HG03460 (cell line): Measurements from ENCODE around the gene FN3K.
"Not testable (repeated sequence)": the region's sequence is repeated elsewhere in the genome, so short reads cannot be mapped to it uniquely, and the experiment has no call there.

Source experiments
- ATAC-seq: cut with Tn5 transposase; IDR thresholded peaks from one replicate; pipeline ENCODE4 v1.9.1; 2021; ENCODE audit not compliant: unreplicated experiment

FN3K gene

GRCh38 chr17:82736511-82737185, 1.2 kb downstream of the FN3K start:
- no peak for ATAC-seq

- ATAC-seq: no peak
These were observed 2.8 kb downstream of the FN3K start for GRCh38 chr17:82737967-82738877.

GRCh38 chr17:82740906-82741759, 5.7 kb downstream of the FN3K start:
- no peak for ATAC-seq

DNA sequence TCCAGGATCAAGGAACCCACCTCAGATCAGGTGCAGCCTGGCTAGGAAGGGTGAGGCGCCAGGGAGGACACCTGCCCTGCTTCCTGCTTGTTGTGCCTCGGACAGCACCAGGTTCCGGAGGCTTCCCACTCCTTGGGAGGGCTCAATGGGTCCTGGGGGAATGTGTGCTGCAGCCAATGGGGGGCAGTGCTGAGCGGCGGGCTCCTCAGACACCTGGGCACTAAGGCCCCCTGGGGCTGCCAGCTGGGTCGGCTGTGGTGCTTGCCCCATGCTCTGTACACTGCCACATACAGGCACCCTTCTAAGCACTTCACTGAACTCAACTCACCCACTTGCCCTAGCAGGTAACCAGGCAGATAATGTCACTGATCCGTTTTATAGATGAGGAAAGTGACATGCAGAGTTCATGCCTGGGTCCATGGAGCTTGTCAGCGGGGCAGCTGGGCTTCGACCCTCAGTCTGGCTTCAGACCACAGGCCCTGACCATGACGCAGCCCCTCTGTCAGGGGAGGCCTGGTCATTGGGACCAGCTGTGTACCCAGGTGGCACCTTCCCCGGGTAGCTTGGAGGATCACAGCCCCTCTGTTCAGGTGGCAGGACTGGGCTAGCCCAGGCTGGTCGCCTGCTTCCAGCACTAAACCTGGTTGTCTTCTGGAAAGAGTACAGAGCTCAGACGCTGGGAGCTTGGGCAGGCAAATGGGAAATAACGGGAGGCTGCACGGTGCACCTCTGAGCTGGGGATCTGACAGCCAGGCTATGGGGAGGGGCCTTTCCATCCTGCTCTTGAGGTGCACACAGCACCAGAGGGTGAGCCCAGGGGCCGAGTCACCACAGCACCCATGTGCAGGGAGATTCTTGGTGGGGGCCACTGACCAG, 8.2 kb downstream of the FN3K start:
- ATAC-seq: no peak

- ATAC-seq: not testable (repeated sequence)
These were observed 9.3 kb downstream of the FN3K start for GRCh38 chr17:82744736-82745135.

DNA sequence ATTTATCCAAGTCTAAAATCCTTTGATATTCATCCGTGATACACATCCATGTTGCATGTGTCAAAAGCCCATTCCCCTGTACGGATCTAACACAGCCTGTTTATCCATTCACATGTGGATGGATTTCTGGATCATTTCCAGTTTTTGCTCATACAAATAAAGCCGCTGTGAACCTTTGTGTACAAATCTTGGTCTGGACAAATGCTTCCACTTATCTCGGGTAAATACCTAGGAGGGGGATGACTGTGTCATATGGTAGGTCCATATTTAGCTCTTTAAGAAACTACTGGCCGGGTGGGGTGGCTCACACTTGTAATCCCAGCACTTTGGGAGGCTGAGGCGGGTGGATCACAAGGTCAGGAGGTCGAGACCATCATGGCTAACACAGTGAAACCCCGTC, 10.1 kb downstream of the FN3K start:
- ATAC-seq: no peak

DNA sequence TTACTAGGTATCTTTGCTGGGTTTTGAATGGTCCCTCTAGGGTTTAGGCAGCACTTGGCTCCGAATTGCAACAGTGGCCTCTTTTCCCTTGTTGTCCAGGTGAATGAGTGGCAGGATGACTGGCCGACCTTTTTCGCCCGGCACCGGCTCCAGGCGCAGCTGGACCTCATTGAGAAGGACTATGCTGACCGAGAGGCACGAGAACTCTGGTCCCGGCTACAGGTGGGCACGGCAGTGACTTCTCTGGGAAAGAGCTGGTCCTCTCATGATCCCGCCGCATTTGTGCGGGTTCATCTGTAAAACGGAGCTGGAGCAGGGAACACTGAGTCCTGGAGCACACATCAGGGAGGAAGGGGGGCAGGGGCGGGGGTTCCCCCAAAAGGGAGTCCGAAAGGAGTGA, 13.3 kb downstream of the FN3K start:
- no peak for ATAC-seq

DNA sequence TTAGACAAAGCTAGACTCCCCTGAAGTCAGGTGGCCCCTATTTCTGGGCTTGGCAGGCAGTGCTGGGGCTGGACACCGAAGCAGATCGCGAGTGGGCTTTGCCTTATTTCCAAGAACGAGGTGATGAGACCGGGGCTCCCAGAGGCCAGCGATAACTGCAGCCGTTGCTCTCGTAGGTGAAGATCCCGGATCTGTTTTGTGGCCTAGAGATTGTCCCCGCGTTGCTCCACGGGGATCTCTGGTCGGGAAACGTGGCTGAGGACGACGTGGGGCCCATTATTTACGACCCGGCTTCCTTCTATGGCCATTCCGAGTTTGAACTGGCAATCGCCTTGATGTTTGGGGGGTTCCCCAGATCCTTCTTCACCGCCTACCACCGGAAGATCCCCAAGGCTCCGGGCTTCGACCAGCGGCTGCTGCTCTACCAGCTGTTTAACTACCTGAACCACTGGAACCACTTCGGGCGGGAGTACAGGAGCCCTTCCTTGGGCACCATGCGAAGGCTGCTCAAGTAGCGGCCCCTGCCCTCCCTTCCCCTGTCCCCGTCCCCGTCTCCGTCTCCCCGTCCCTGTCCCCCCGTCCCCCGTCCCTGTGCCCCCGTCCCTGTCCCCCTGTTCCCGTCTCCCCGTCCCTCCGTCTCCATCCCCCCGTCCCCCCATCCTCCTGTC, 15.0 kb downstream of the FN3K start:
- ATAC-seq: no peak

GRCh38 chr17:82751171-82751570, 15.8 kb downstream of the FN3K start:
- ATAC-seq: no peak

DNA sequence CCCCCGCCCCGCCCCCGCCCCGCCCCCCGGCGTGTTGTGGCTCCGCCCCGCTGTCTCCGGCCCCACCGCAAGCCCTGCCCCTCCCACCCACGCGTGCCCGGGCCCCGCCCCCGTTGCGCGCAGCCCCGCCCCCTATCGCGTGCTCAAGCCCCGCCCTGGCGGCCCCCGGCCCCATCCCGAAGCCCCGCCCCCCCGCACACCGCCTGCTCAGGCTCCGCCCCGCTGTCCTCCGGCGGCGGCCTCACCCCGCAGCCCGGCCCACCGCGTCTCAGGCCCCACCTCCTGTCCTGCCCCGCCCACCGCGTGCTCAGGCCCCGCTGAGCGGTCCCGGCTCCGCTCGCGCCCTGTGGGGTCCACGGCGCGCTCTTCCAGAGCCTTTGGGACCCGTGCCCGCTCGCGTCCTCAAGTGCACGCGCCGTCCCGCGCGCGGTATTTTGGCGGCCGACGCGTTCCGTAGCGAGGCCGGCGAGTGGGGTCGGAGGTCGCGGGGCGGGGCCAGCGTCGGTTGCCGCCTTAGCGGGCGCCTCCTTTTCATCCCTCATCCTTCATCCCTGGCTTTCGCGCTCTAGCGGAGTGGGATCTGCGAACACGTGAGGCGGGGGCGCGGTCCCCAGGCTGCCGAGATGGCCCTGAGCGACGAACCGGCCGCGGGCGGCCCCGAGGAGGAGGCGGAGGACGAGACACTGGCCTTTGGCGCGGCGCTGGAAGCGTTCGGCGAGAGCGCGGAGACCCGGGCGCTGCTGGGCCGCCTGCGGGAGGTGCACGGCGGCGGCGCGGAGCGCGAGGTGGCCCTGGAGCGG, 16.4 kb downstream of the FN3K start, which contains the start of gene TBCD:
TBCD (plus strand) TSS at position 495 of the 800 bp plus-strand sequence; CDS start at position 624, 129 bp downstream.
- ATAC-seq: peak; percentile 72

DNA sequence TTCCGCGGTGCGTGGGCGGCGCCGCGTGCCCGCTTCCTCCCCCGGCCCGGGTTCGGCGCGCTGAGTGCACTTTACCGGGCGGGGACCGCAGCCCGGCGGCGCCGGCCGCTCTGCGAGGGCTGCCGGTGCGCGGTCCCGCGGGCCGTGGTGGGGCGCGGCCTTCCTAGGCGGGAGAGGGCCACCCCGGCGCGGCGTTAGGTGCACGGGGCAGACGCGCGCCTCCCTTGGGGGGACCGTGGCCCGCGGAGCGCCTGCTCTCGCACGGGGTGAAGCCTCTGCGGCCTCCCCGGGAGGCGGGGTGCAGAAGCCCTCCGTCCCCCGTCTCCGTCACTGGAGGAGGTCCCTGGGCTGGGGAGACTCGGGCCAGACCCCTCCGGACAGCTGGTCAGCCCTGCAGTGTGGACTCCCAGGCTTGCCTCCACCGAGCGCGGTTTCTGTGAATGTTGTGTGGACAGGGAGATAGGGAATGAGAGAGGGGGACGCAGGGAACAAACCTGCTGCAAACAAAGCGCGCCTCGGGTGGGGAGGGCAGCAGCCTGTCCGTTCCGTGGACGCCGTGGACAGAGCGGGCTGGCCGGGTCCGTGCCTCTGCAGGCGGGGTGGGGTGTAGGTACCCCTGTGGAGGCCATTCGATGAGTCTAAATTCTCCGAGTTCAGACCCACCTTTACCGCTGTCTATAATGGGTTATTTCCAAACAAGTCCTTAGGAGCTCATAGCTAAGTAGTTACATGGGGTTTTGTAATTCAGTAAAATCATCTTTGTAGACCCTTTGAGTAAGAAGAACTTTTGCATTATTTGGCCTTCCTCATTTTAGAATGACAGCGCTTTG, 17.2 kb downstream of the FN3K start:
- peak; percentile 30 for ATAC-seq

GRCh38 chr17:82753201-82753464, 17.7 kb downstream of the FN3K start:
- ATAC-seq: no peak

DNA sequence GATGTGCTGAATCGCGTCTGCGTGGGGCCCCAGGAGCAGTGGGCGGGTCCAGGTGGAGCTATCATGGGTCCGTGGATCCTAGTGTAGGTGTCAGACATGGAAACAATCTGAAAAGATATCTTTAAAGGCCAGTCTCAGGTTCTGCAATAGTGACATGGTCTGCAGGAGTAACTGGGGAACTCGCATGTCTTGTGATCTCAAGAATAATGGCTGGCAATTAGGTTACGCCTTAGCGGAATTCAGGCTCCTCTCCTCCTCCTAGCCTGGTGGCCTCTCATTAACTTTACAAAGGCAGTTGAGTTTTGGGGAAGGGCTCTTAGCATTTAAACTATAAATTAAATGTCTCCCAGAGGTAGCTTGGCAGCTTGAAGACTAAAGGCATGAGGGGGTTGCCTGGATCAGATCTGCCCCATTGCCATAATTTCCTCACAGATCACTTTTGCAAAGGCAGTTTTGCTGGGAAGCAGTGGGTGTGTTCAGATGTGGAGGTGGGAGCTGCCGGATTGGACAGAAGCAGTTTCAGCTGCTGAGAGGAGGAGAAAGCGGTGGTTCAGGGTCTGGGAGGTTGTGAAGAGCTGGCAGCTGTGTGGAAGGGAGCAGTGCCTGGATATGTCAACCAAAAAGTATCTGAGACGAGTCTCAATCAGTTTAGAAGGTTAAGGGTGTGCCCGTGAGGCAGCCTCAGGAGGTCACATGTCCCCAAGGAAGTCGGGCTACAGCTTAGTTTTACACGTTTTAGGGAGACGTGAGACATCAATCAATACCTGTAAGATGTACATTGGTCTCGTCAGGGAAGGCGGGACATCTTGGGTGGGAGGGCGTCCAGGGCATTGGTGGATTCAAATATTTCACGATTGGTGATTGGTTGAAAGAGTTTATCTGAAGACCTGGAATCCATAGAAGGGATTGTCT, 19.1 kb downstream of the FN3K start:
- ATAC-seq: no peak

GRCh38 chr17:82756166-82756565, 20.8 kb downstream of the FN3K start:
- no peak for ATAC-seq

GRCh38 chr17:82765371-82765770, 30.0 kb downstream of the FN3K start:
- no peak for ATAC-seq

DNA sequence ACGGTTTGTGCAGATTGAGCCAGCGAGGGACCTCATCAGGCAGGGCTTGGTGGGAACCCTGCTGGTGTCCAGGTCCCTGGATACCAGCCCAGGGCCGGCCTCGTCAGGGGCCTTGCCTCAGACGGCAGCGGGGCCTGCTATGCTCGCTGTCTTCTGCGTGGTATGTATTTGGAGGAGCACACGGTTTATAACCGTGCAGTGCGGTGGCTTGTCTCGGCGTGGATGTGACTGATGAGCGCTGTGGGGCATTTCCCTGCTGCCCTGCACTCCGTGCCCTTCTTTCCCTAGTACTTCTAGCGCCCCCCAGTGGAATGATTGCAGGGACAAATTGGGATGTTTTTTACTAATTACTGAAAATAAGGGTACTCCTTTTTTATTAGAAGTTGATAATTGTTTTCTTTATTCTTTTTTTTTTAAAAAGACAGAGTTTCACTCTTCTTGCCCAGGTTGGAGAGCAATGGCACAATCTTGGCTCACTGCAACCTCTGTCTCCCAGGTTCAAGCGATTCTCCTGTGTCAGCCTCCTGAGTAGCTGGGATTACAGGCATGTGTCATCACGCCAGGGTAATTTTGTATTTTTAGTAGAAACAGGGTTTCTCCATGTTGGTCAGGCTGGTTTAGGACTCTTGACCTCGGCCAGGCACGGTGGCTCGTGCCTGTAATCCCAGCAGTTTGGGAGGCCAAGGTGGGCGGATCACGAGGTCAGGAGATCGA, 31.8 kb downstream of the FN3K start:
- no peak for ATAC-seq

DNA sequence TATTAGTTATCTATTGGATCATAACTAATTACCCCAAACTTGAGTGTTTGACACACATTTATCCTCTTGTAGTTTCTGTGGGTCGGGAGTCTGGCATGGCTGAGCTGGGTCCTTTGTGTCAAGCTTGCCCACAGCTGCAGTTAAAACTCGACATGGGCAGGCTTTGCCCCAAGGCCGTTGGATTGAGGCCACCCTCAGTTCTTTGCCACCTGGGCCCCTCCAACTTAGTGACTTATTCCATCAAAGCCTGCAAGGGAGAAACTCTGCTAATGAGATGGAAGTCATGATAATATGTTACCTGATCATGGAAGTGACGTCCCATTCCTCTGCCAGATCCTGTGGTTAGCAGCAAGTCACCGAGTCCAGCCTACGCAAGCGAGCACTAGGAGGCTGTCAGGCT, 33.6 kb downstream of the FN3K start:
- no peak for ATAC-seq
